Measurements from ENCODE around the gene PID1. TPM values are rescaled to one million over a fixed set of nuclear protein-coding genes. Genes with fewer than 3 reads are reported as not detected.

PID1 gene
- total RNA-seq, 1 experiment from 2014 or later, result 0.15 TPM

DNA sequence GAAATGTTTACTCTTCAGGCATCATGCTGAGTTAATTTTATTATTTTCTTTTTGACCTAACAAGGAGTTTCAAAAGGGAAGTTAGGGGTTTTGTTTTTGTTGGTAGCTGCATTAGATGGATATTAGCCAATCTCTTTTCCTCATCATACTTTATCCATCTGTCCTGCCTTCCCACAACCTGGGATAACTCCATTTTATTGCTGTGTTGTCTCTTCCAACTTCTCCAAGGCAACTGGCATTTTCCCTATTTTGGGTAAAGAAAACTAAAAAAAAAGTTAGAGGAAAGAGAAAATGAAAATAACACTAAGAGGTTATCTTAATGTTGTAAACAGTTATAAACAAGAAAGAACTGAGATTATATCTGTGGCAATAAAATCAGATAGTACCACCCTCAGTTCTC, 147.0 kb downstream of the PID1 start (continued):
- no peak for TF ChIP-seq POLR2A (IDR thresholded peaks at IDR 0.05; ENCODE audit: borderline replicate concordance, extremely low read depth, insufficient read depth, insufficient read length)
- no peak for TF ChIP-seq EGR1 (IDR thresholded peaks at IDR 0.05; ENCODE audit: low read depth)

DNA sequence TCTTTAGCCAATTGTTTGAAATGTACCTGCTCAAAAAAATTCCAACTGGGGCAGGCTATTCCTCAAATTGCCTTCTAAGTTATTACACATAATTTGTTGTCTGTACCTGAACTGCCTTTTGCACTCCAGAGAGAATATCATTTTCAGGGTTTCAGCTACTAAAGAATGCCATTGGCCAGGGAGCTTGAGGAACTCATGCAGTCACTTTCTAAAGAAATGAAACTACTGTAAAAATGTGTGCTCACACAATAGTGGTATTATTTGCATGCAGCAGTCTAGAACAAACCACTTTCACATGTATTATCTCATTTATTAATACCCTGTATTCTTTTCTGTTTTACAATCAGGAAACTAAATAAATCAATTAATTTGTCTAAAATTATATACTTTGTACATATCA, 152.2 kb downstream of the PID1 start:
- intact Hi-C loops (cut with micrococcal nuclease), result no loop called here
- no peak overlapping the region for H3K27ac ChIP-seq (ENCODE audit: low read depth, low read length)
- no TSS peak for BruUV-seq (replicated peaks)
- H3K4me2 ChIP-seq (ENCODE audit: low read length), result no peak overlapping the region
- H3K79me2 ChIP-seq (ENCODE audit: insufficient read depth, low read length), result no peaks in the 10 kb centered on the region
- DNase-seq (ENCODE audit: low read depth, low spot score) (no peak), ATAC-seq (no peak)
- no peak for TF ChIP-seq SIN3A (IDR thresholded peaks at IDR 0.05; ENCODE audit: low read depth)
- TF ChIP-seq SP1 (IDR thresholded peaks at IDR 0.05; ENCODE audit: low read depth), result no peak
- no peak for TF ChIP-seq POLR2A (IDR thresholded peaks at IDR 0.05; ENCODE audit: borderline replicate concordance, extremely low read depth, insufficient read depth, insufficient read length)
- TF ChIP-seq FOSL1 (IDR thresholded peaks at IDR 0.05; ENCODE audit: low read depth), result no peak
- no peak for TF ChIP-seq ELF1 (IDR thresholded peaks at IDR 0.05; ENCODE audit: borderline replicate concordance, low read depth)
- TF ChIP-seq CEBPB (IDR thresholded peaks at IDR 0.05; ENCODE audit: low read depth), result no peak
- TF ChIP-seq, protein P1, sequence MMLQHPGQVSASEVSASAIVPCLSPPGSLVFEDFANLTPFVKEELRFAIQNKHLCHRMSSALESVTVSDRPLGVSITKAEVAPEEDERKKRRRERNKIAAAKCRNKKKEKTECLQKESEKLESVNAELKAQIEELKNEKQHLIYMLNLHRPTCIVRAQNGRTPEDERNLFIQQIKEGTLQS (IDR thresholded peaks at IDR 0.05), result no peak
- no peak for TF ChIP-seq CBX3 (IDR thresholded peaks at IDR 0.05; ENCODE audit: low read depth)
- no peak for TF ChIP-seq YY1 (IDR thresholded peaks at IDR 0.05; ENCODE audit: extremely low read depth, insufficient replicate concordance, low read depth, low read length)
- no peak for TF ChIP-seq JUND (IDR thresholded peaks at IDR 0.05)
- no peak for TF ChIP-seq EZH2phosphoT487 (IDR thresholded peaks at IDR 0.05; ENCODE audit: borderline replicate concordance)
- TF ChIP-seq ZNF274 (IDR thresholded peaks at IDR 0.05; ENCODE audit: low read depth, low read length), result no peak
- no peak for TF ChIP-seq EZH2 (IDR thresholded peaks at IDR 0.05)
- TF ChIP-seq, protein P2, sequence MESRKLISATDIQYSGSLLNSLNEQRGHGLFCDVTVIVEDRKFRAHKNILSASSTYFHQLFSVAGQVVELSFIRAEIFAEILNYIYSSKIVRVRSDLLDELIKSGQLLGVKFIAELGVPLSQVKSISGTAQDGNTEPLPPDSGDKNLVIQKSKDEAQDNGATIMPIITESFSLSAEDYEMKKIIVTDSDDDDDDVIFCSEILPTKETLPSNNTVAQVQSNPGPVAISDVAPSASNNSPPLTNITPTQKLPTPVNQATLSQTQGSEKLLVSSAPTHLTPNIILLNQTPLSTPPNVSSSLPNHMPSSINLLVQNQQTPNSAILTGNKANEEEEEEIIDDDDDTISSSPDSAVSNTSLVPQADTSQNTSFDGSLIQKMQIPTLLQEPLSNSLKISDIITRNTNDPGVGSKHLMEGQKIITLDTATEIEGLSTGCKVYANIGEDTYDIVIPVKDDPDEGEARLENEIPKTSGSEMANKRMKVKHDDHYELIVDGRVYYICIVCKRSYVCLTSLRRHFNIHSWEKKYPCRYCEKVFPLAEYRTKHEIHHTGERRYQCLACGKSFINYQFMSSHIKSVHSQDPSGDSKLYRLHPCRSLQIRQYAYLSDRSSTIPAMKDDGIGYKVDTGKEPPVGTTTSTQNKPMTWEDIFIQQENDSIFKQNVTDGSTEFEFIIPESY (IDR thresholded peaks at IDR 0.05; ENCODE audit: extremely low read depth, insufficient replicate concordance, low read length), result no peak
- no peak for TF ChIP-seq POLR2AphosphoS5 (IDR thresholded peaks at IDR 0.05; ENCODE audit: low read depth, low read length)
- no peak for TF ChIP-seq RAD21 (IDR thresholded peaks at IDR 0.05; ENCODE audit: low read depth)
- TF ChIP-seq, protein P3, sequence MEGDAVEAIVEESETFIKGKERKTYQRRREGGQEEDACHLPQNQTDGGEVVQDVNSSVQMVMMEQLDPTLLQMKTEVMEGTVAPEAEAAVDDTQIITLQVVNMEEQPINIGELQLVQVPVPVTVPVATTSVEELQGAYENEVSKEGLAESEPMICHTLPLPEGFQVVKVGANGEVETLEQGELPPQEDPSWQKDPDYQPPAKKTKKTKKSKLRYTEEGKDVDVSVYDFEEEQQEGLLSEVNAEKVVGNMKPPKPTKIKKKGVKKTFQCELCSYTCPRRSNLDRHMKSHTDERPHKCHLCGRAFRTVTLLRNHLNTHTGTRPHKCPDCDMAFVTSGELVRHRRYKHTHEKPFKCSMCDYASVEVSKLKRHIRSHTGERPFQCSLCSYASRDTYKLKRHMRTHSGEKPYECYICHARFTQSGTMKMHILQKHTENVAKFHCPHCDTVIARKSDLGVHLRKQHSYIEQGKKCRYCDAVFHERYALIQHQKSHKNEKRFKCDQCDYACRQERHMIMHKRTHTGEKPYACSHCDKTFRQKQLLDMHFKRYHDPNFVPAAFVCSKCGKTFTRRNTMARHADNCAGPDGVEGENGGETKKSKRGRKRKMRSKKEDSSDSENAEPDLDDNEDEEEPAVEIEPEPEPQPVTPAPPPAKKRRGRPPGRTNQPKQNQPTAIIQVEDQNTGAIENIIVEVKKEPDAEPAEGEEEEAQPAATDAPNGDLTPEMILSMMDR (IDR thresholded peaks at IDR 0.05 in 2 of 3, conservative IDR thresholded peaks at IDR 0.05 in 1 of 3; ENCODE audit: borderline replicate concordance in 1 of 3, insufficient read depth in 1 of 3, low read depth in 2 of 3, low read length in 2 of 3), result no peak
- no peak for TF ChIP-seq EGR1 (IDR thresholded peaks at IDR 0.05; ENCODE audit: low read depth)
- TF ChIP-seq ZFX (IDR thresholded peaks at IDR 0.05), result no peak
- TF ChIP-seq, protein P4, sequence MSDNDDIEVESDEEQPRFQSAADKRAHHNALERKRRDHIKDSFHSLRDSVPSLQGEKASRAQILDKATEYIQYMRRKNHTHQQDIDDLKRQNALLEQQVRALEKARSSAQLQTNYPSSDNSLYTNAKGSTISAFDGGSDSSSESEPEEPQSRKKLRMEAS (IDR thresholded peaks at IDR 0.05), result no peak
- no peaks in the 10 kb centered on the region for H3K27me3 ChIP-seq (ENCODE audit: insufficient read depth, low read length)
- no peaks in the 10 kb centered on the region for H3K9me2 ChIP-seq (ENCODE audit: insufficient read depth)
- H3K4me1 ChIP-seq (ENCODE audit: control insufficient read depth in 1 of 2, insufficient read depth in 2 of 2, low read length in 2 of 2), result no peaks in the 10 kb centered on the region
- H3K9me3 ChIP-seq (ENCODE audit: control insufficient read depth in 1 of 2, insufficient read depth in 1 of 2, low read depth in 1 of 2, low read length in 2 of 2), result no peaks in the 10 kb centered on the region
- H3K4me3 ChIP-seq (replicated peaks in 1 of 2; ENCODE audit: low read depth in 1 of 2, low read length in 2 of 2), result no peak overlapping the region
- POLR2A ChIA-PET, result no interaction called here
- no peak overlapping the region for H2AFZ ChIP-seq (ENCODE audit: low read depth, low read length, poor library complexity, severe bottlenecking)
- no peaks in the 10 kb centered on the region for H3K36me3 ChIP-seq (ENCODE audit: control insufficient read depth in 1 of 2, insufficient read depth in 2 of 2, low read length in 2 of 2)
- no peaks in the 10 kb centered on the region for H4K20me1 ChIP-seq (ENCODE audit: insufficient read depth)
- CTCF ChIA-PET, result no interaction called here
- H3K9ac ChIP-seq (ENCODE audit: low read length), result no peak overlapping the region
- RAD21 ChIA-PET (ENCODE audit: low non-redundant PET in 1 of 2, low total read pairs in 2 of 2, uncharacterized antibody in 2 of 2, unreplicated experiment in 2 of 2), result no interaction called here

Data from HCT116 (cell line).